Activated T-cell treated with anti-CD3 and anti-CD28 coated beads, Interleukin-2, amount 50 U/mL, for 72 hours (primary cell): ENCODE data around the gene PYGO2. TPM values are rescaled to one million over a fixed set of nuclear protein-coding genes. Genes with fewer than 3 reads are reported as not detected.
A peak's percentile ranks its signal among the peaks of the same experiment; 100 is the strongest.

Experiments
- ATAC-seq, 2 donors: fragments of 150-1000 bp; cut with Tn5 transposase; replicated peaks in 1 of 2; 2 replicates each; pipeline ENCODE4 v1.10.0; 2021; ENCODE audit warnings: moderate library complexity in 2 of 2, mild to moderate bottlenecking in 1 of 2
- DNase-seq, 2 donors: peaks; one replicate each; pipeline ENCODE4 v3.0.0; 2021 to 2022; ENCODE audit warnings: mixed read lengths in 1 of 2
- H3K27ac Mint-ChIP-seq: one replicate; pipeline ENCODE4 v1.8.0; 2022; ENCODE audit warnings: mild to moderate bottlenecking, moderate library complexity, mixed read lengths
- H3K27me3 Mint-ChIP-seq: one replicate; pipeline ENCODE4 v1.8.0; 2022; ENCODE audit warnings: low read depth, mixed read lengths
- H3K36me3 Mint-ChIP-seq, 2 donors: one replicate each; pipeline ENCODE4 v1.8.0; 2022; ENCODE audit warnings: mixed read lengths in 2 of 2, mild to moderate bottlenecking in 1 of 2; ENCODE audit not compliant: insufficient read depth in 2 of 2
- H3K4me1 Mint-ChIP-seq: one replicate; pipeline ENCODE4 v1.8.0; 2022; ENCODE audit warnings: low read depth, mixed read lengths
- H3K4me3 Mint-ChIP-seq, 2 donors: one replicate each; pipeline ENCODE4 v1.8.0; 2022; ENCODE audit warnings: mild to moderate bottlenecking in 2 of 2, mixed read lengths in 2 of 2, moderate library complexity in 2 of 2
- H3K9me3 Mint-ChIP-seq, 2 donors: one replicate each; pipeline ENCODE4 v1.8.0; 2022; ENCODE audit warnings: mixed read lengths in 2 of 2
- total RNA-seq, 2 donors: library from RNA; stranded (reverse); gene quantifications; one replicate each; pipeline ENCODE4 v1.2.3, GENCODE V29; 2022

The PYGO2 gene
- total RNA-seq, 2 donors from 2014 or later: 43.6 to 45.3 TPM

DNA sequence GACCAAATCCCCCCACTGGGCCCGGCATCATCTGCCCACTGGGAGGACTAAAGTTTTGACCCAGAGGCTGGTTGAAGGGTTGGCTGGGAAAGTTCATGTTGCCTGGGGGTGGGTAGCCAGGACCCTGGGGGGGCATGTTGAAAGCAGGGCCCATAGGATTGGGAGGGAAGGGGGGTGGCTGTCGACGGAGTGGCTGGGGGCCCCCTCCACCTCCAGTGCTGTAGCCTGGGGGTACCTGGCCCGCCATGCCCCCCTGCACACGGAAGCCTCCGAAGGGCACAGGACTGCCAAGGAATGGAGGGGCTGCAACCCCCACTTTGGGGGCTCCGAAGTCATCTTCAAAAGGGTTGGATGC is 2.2 kb downstream of the PYGO2 start:
- Mint-ChIP-seq H3K27me3 (no peaks in the 10 kb centered on the region), H3K4me1 (peaks cover 73% of the 10 kb centered on the region), H3K36me3 (peaks cover 0 to 9% of the 10 kb centered on the region in 2 donors), H3K27ac (no peak overlapping the region), H3K9me3 (no peaks in the 10 kb centered on the region), H3K4me3 (peak overlapping the region; percentile 59 to 92)
- no peak for ATAC-seq
- no peak for DNase-seq

DNA sequence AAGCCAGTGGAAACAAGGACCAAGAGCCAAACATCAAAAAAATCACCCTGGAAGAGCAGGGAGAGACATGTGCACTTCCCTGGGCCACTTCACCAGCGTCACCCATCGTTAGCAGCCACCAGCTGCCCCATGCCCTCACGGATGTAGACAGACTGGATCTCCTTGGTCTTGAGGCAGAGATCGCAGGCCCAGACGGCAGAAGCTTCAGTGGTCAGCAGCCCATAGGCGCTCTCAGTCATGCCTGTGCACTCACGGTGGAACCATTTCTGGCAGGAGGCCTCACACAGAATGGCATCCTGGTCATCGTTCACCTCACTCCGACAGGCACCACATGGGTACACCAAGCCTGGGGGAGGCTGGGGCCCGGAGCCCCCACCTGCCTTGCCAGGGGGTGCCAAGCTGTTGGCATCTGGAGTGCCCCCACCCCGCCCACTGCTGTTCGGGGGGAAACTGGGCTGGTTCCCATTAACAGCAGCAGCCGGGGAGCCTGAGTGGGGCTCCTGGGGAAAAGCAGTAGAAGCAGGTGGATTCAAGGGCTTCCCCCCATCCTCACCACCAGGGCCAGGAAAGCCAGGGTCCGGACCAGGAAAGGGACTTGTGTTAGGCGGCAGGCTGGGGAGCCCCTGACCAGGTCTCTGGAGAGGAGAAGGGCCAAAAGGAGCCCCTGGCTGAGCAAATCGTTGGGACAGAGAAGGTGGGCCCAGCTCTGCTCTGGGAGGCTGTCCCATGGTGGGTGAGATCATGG is 2.7 kb downstream of the PYGO2 start:
- no peak for ATAC-seq
- Mint-ChIP-seq H3K27ac (peak overlapping the region; percentile 48), H3K4me3 (peak overlapping the region in 1 of 2 donors; percentile 14)

DNA sequence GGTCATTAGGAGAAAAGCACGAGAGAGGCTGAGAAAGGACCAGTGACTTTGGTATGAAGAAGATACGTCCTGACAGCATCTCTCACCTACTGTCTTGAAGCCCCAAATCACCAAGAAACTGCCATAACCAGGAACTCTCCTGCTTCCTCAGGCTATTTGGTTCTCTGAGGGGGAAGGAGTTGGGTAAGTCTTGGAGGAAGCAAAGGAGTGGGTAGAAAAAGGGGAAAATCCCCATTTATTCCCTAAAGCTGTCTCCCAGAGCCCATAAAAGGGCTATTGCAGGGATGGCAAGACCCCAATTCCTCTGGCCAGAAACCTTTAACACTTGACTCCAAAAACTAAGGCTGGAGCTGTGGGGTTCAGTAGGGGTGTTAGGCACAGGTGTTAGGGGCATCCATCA is 3.5 kb downstream of the PYGO2 start:
- no peak for DNase-seq
- H3K4me3 Mint-ChIP-seq: no peak overlapping the region
- no peaks in the 10 kb centered on the region for H3K9me3 Mint-ChIP-seq
- ATAC-seq: no peak
- H3K27me3 Mint-ChIP-seq: no peaks in the 10 kb centered on the region
- peak overlapping the region; percentile 48 for H3K27ac Mint-ChIP-seq
- H3K36me3 Mint-ChIP-seq: peaks cover 0 to 9% of the 10 kb centered on the region in 2 donors
- H3K4me1 Mint-ChIP-seq: peaks cover 77% of the 10 kb centered on the region

More for the DNA sequence above, 2.7 kb downstream of the PYGO2 start:
- H3K27me3 Mint-ChIP-seq: no peaks in the 10 kb centered on the region
- H3K36me3 Mint-ChIP-seq: peaks cover 0 to 9% of the 10 kb centered on the region in 2 donors
- no peak for DNase-seq
- peaks cover 77% of the 10 kb centered on the region for H3K4me1 Mint-ChIP-seq
- H3K9me3 Mint-ChIP-seq: no peaks in the 10 kb centered on the region

DNA sequence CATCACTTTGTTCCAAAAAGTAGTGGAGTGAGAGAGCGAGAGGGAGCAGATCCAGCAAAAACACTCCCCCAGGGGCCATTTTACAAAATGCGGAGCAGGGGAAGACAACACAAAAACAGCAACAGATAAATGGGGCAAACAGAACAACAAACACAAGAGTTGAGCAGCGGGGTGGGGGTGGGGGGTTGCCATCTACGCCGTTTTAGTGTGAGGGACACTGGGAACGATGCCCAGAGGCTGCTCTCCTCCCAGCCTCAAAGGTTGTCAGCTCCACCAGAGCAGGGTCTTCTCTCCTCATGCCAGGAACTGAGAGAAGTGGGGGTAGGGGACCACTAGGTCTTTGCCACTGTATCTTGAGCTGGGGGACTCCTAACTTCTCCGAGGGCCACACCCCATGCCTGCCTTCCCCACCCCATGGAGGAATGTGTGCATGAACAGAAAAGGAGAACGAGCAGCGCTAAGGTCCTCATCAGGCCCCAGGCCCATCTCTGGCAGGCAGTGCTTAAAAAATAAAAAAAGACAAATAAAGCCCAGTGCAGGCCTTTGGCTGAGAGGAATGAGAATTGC is 4.4 kb downstream of the PYGO2 start:
- Mint-ChIP-seq H3K4me3 (peak overlapping the region; percentile 11 to 37), H3K27ac (peak overlapping the region; percentile 7), H3K4me1 (peaks cover 78% of the 10 kb centered on the region), H3K27me3 (no peaks in the 10 kb centered on the region), H3K36me3 (peaks cover 0 to 5% of the 10 kb centered on the region in 2 donors), H3K9me3 (no peaks in the 10 kb centered on the region)
- no peak for ATAC-seq
- no peak for DNase-seq

DNA sequence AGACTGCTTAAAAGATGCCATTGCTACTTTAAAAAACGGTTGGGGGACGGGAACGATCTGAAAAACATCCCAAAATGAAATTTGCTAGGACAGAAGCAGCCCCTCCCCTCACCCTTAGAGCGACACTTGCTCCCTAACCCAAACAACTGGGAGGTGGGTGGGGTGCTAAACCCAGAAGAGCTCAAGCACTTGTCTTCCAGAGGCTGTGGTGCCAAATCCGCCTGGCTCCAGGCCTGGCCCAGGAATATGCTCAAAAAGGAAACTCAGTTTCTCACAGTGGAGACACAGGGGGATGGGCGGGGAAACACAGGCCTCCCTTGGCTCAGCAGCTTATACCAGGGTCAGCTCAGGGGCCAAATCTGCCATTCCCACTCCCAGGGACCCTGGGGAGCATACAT is 5.0 kb downstream of the PYGO2 start:
- Mint-ChIP-seq H3K4me3 (peak overlapping the region; percentile 93 to 99), H3K36me3 (peaks cover 0 to 4% of the 10 kb centered on the region in 2 donors), H3K4me1 (peaks cover 84% of the 10 kb centered on the region), H3K9me3 (no peaks in the 10 kb centered on the region), H3K27ac (peak overlapping the region; percentile 82), H3K27me3 (no peaks in the 10 kb centered on the region)
- no peak for DNase-seq
- ATAC-seq: no peak

DNA sequence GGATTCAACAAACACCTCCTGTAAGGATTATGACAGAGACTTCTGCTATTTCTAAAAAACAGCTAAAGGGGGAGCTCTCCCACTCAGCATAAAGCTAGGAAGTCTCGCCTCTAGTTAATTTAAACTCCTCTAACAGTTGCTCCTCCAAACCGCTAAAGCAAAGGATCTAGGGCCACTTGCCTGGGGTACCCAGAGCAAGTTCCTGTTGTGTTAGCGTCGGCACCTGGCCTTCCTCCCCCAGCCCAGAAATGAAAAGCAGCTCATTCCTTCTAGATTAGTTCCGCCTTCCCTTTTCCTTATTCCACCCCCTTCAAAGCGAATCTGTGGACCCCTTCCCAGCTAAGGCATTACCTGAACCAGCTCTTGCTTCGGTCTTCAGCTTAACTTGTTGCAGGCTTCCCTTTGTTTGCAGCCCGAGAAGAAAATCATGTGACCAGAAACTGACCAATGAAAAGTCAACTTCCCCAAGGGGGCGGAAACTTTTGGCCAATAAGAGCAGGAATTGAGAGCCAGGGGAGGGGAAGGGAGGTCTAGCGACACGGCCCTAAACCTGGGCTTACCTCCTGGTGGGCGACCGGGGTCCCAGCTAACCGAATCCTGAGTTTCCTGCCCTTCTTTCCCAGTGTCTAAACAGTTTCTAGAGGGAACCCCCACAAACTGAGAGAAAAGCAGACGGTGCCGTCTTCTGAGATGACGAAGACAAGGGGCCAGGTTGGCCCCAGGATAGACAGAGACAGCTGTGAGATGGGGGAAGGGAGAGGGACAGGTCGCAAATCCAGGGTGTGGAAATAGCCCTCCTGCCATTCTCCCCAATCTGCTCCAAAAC is 5.7 kb downstream of the PYGO2 start, which contains the start of gene PBXIP1:
PBXIP1 (minus strand) TSS at position 382 of the 826 bp plus-strand sequence. CDS start 2,378 bp downstream, outside the sequence.
- Mint-ChIP-seq H3K27ac (peak within 1 kb of the TSS; percentile 82), H3K4me3 (peak within 1 kb of the TSS; percentile 93 to 99), H3K36me3 (peaks cover 0 to 4% of the 10 kb centered on the region in 2 donors), H3K27me3 (no peaks in the 10 kb centered on the region), H3K9me3 (no peaks in the 10 kb centered on the region), H3K4me1 (peaks cover 89% of the 10 kb centered on the region)
- DNase-seq (peak; percentile 84 to 86), ATAC-seq (peak; percentile 65 to 67)

DNA sequence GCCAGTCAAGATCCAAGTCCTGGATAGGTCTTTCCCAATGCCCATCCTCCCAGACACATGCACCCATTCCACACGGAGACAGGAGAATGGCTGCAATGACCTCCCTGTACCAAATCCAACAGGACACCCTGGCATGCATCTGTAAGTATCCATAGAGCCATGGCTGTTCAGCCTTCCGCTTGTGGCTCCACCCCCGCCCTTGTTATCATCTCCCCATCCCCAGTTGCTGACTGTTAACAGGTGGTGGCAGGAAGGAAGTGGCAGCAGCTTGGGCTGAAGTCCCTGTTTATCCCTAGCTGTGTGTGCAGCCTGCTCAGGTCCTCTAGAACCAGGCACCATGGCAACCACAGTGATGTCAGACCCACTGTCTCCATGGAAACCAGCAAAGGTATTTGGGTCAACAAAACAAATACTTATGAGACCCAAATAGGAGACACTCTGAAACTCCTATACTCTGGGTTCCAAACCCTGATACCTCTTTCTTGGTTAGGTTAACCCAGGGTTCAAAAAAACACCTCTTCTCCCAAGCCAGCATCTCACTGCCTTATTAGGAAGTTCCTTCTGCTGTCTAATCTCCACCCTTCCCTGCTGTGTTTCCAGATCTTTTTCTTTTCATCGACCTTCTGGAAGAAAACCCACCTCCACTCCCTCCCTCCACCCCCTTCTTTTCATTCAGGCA is 6.4 kb downstream of the PYGO2 start:
- ATAC-seq (peak; percentile 86 to 89), DNase-seq (peak; percentile 82 to 87)
- Mint-ChIP-seq H3K27me3 (no peaks in the 10 kb centered on the region), H3K36me3 (peaks cover 0 to 4% of the 10 kb centered on the region in 2 donors), H3K9me3 (no peaks in the 10 kb centered on the region), H3K4me1 (peaks cover 89% of the 10 kb centered on the region), H3K4me3 (peak overlapping the region; percentile 93 to 99), H3K27ac (peak overlapping the region; percentile 82)

DNA sequence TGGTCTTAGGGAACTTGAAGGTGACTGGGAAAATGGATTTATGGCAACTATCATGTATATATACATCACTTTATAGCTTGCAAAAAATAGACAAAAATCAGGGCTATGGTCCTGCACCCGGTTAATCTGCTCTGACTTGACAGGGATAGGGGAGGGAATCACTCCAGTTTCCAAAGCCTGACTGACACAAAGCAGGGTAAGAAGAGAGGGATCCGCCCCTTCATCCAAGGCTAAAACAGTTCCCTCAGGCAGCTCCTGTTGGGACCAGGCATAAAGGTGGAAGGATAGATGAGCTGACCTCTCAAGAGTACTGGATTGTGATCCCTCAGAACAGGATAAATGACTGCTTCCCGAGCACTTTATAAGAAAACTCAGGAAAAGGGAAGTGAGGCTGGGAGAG is 7.0 kb downstream of the PYGO2 start:
- Mint-ChIP-seq H3K36me3 (no peaks in the 10 kb centered on the region), H3K4me3 (peak overlapping the region; percentile 93 to 99), H3K27me3 (no peaks in the 10 kb centered on the region)

DNA sequence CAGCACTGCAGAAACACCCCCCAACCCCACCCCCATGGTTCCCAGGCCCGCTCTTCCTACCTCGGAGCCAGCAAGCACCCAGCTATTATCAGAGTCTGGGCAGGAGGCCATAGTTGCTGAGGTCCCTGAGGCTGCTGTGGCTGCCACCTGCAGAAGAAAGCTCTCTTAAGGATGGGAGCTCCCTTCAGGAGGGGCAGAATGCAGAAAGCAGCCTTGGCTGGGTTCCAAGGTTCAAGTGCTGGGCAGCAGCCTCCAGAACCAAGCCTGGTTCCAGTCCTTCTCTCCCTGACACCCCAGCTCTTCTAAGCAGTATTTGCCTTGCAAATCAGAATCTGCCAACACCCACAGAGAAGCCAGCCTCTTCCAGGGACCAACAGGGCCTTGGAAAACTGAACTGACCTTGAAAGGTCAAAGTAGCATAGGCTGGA is 8.0 kb downstream of the PYGO2 start:
- ATAC-seq (no peak), DNase-seq (no peak)
- no peaks in the 10 kb centered on the region for H3K27me3 Mint-ChIP-seq
- H3K4me1 Mint-ChIP-seq: peaks cover 80% of the 10 kb centered on the region
- H3K27ac Mint-ChIP-seq: peak overlapping the region; percentile 82
- no peaks in the 10 kb centered on the region for H3K36me3 Mint-ChIP-seq
- H3K9me3 Mint-ChIP-seq: no peaks in the 10 kb centered on the region
- peak overlapping the region; percentile 93 to 99 for H3K4me3 Mint-ChIP-seq

More for the DNA sequence above, 7.0 kb downstream of the PYGO2 start:
- H3K4me1 Mint-ChIP-seq: peaks cover 82% of the 10 kb centered on the region
- ATAC-seq: no peak
- H3K27ac Mint-ChIP-seq: peak overlapping the region; percentile 82
- H3K9me3 Mint-ChIP-seq: no peaks in the 10 kb centered on the region
- DNase-seq: no peak

DNA sequence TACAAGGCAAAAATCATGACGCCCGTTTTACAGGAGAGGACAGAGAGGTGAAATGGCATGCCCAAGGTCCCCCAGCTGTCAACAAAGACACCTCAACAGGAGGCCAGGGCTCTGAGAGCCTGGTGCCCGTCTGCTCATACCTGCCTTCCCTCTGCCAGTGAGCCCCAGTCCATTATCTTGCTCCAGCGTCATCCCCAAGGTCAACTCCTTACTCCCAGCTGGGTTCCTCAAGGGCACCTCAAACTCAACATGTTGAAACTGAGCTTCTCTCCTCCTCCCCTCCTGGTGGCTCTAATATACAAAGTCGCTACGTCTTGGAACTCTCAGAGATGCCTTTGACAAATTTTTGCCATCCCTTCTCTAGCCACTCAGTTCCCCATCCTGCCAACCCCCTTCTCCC is 8.9 kb downstream of the PYGO2 start:
- Mint-ChIP-seq H3K27ac (peak overlapping the region; percentile 66), H3K9me3 (no peaks in the 10 kb centered on the region), H3K36me3 (no peaks in the 10 kb centered on the region), H3K4me3 (peak overlapping the region; percentile 85 to 99), H3K27me3 (no peaks in the 10 kb centered on the region), H3K4me1 (peaks cover 79% of the 10 kb centered on the region)
- ATAC-seq (no peak), DNase-seq (no peak)

DNA sequence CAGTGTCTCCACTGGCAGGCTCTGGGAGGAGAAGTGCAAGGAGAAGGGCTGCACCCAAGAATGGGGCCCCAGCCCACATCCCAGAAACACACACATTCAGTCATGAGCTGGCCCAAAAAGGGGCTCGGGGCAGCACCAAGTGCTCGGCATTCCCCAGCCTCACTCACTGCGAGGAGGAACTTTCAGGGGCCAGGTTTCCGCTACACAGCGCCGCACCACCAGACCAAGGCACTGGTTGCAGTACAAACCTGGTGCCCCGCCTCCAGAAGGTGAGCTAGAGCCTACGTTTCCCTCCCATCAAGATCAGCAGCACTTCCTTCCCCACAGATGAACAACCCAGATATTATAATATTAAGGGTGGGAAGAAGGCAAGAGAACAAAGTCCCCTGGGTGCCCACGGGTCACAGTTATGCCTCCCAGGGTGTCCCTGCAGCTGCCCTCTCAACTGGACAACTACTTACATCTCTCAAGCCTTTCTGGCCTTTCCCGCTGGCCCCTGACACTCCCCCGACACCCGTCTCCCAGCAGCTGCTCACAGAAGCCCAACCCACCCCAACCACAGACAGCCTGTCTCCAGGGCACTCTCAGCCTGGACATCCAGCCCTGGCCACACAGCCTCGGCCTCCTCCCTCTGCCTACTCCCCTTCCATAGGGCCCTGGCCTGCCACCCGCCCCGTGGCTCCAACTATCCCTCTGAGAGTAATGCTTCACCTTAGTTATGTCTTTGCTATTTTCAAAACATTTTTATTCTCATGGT is 9.5 kb downstream of the PYGO2 start:
- peak overlapping the region; percentile 66 for H3K27ac Mint-ChIP-seq
- H3K4me1 Mint-ChIP-seq: peaks cover 76% of the 10 kb centered on the region
- no peaks in the 10 kb centered on the region for H3K27me3 Mint-ChIP-seq
- H3K36me3 Mint-ChIP-seq: no peaks in the 10 kb centered on the region
- peak overlapping the region; percentile 85 to 99 for H3K4me3 Mint-ChIP-seq
- no peaks in the 10 kb centered on the region for H3K9me3 Mint-ChIP-seq
- ATAC-seq (peak; percentile 28 to 54), DNase-seq (peak; percentile 65 to 71)

DNA sequence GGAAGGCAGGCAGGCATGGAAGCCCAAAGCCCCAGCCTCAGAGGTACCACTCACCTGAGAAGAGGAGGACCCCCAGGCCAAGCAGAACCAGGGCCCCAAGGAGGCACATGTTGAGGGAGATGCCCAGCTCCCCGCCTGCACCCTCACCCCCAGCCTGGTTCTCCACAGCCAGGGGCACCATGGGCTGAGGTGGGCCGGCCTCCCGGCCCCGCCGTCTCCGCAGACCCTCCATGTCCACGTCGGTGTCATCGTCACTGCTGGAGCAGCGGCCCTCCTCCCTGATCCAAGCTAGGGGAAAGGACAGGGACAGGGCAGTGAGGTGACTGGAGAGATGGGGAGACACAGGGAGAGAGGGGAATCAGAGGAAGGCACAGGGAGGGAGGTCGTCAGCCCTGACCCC is 13.5 kb downstream of the PYGO2 start:
- Mint-ChIP-seq H3K4me1 (peaks cover 46% of the 10 kb centered on the region), H3K4me3 (no peak overlapping the region), H3K9me3 (no peaks in the 10 kb centered on the region), H3K27ac (no peak overlapping the region), H3K36me3 (no peaks in the 10 kb centered on the region), H3K27me3 (no peaks in the 10 kb centered on the region)
- no peak for ATAC-seq
- no peak for DNase-seq
